Muscle of leg (tissue), 16 donors: ENCODE results near the gene MYBPC1. TPM values are rescaled to one million over a fixed set of nuclear protein-coding genes. Genes with fewer than 3 reads are reported as not detected.
"Not testable (repeated sequence)": the region's sequence is repeated elsewhere in the genome, so short reads cannot be mapped to it uniquely, and the experiment has no call there.

ENCODE experiments used
- DNase-seq: peaks from one replicate; pipeline ENCODE4 v3.0.0; 2013
- H3K27ac ChIP-seq: one replicate; pipeline ENCODE4 v1.5.1; 2013; ENCODE audit warnings: mild to moderate bottlenecking, low read length, control low read depth
- H3K27me3 ChIP-seq: one replicate; pipeline ENCODE4 v1.6.1; 2013; ENCODE audit warnings: low read length; ENCODE audit not compliant: control insufficient read depth, insufficient read depth
- H3K36me3 ChIP-seq: one replicate; pipeline ENCODE4 v1.6.1; 2013; ENCODE audit warnings: low read length; ENCODE audit not compliant: control insufficient read depth, insufficient read depth
- H3K4me1 ChIP-seq: one replicate; pipeline ENCODE4 v1.6.1; 2013; ENCODE audit warnings: low read length; ENCODE audit not compliant: control insufficient read depth, insufficient read depth
- H3K4me3 ChIP-seq: one replicate; pipeline ENCODE4 v1.5.1; 2013; ENCODE audit warnings: low read length, control low read depth
- H3K9me3 ChIP-seq: replicated peaks from 2 replicates; pipeline ENCODE4 v1.6.1; 2013; ENCODE audit warnings: low read depth, low read length; ENCODE audit not compliant: control insufficient read depth
- WGBS: methylation state at CpG from one replicate; pipeline ENCODE4 v1.1.5; 2013; ENCODE audit warnings: missing lambda C conversion rate; ENCODE audit not compliant: insufficient coverage; 5-methylcytosine and 5-hydroxymethylcytosine counted together
- long read RNA-seq, 11 donors: transcript quantifications; one replicate each; lab custom pipeline, GENCODE V29; 2026
- polyA plus RNA-seq, 8 donors: library from polyadenylated mRNA; unstranded; fragments of 120-200 nt; gene quantifications; one replicate each; pipeline versions ENCODE4 v1.2.1 to v1.2.3, GENCODE V29; 2013; ENCODE audit warnings: inconsistent platforms in 1 of 8, low replicate concordance in 1 of 8; ENCODE audit not compliant: insufficient read length in 8 of 8, insufficient read depth in 1 of 8
- total RNA-seq: library from RNA; stranded (reverse); fragments of 120-200 nt; gene quantifications from one replicate; pipeline ENCODE4 v1.2.4, GENCODE V29; 2013

MYBPC1 gene, protein sequence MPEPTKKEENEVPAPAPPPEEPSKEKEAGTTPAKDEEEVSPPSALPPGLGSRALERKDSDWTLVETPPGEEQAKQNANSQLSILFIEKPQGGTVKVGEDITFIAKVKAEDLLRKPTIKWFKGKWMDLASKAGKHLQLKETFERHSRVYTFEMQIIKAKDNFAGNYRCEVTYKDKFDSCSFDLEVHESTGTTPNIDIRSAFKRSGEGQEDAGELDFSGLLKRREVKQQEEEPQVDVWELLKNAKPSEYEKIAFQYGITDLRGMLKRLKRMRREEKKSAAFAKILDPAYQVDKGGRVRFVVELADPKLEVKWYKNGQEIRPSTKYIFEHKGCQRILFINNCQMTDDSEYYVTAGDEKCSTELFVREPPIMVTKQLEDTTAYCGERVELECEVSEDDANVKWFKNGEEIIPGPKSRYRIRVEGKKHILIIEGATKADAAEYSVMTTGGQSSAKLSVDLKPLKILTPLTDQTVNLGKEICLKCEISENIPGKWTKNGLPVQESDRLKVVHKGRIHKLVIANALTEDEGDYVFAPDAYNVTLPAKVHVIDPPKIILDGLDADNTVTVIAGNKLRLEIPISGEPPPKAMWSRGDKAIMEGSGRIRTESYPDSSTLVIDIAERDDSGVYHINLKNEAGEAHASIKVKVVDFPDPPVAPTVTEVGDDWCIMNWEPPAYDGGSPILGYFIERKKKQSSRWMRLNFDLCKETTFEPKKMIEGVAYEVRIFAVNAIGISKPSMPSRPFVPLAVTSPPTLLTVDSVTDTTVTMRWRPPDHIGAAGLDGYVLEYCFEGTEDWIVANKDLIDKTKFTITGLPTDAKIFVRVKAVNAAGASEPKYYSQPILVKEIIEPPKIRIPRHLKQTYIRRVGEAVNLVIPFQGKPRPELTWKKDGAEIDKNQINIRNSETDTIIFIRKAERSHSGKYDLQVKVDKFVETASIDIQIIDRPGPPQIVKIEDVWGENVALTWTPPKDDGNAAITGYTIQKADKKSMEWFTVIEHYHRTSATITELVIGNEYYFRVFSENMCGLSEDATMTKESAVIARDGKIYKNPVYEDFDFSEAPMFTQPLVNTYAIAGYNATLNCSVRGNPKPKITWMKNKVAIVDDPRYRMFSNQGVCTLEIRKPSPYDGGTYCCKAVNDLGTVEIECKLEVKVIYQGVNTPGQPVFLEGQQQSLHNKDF
- total RNA-seq: 2,328 TPM
- 1,000 to 10,000 TPM; 1,298 to 3,170 (median 2,070) TPM for polyA plus RNA-seq
- long read RNA-seq, donor 1, full-length matches to known transcripts: 9 of 477 reads
- long read RNA-seq, donor 1, partial matches to known transcripts: 328 of 477 reads
- long read RNA-seq, donor 1, other reads (novel, unspliced or antisense): 140 of 477 reads
- long read RNA-seq, donor 2, partial matches to known transcripts: 102 of 147 reads
- long read RNA-seq, donor 2, other reads (novel, unspliced or antisense): 38 of 147 reads
- long read RNA-seq, donor 3, full-length matches to known transcripts: 43 of 1,741 reads
- long read RNA-seq, donor 3, partial matches to known transcripts: 1,171 of 1,741 reads
- long read RNA-seq, donor 3, other reads (novel, unspliced or antisense): 527 of 1,741 reads
- long read RNA-seq, donor 4, transcript MYBPC1-223 (29 exons, 3,777 nt): minor isoform, 5 of 604 reads
- long read RNA-seq, donor 4, transcript MYBPC1-222 (7 exons, 583 nt): major isoform, 6 of 604 reads
- long read RNA-seq, donor 4, partial matches to known transcripts: 453 of 604 reads
- long read RNA-seq, donor 4, other reads (novel, unspliced or antisense): 136 of 604 reads
- long read RNA-seq, donor 5, full-length matches to known transcripts: 21 of 1,488 reads
- long read RNA-seq, donor 5, partial matches to known transcripts: 1,209 of 1,488 reads
- long read RNA-seq, donor 5, other reads (novel, unspliced or antisense): 258 of 1,488 reads
- long read RNA-seq, donor 6, full-length matches to known transcripts: 36 of 1,890 reads
- long read RNA-seq, donor 6, partial matches to known transcripts: 1,317 of 1,890 reads
- long read RNA-seq, donor 6, other reads (novel, unspliced or antisense): 537 of 1,890 reads
- long read RNA-seq, donor 7, full-length matches to known transcripts: 21 of 885 reads
- long read RNA-seq, donor 7, partial matches to known transcripts: 698 of 885 reads
- long read RNA-seq, donor 7, other reads (novel, unspliced or antisense): 166 of 885 reads
- long read RNA-seq, donor 8, transcript MYBPC1-223 (29 exons, 3,777 nt): major isoform, 14 of 640 reads
- long read RNA-seq, donor 8, partial matches to known transcripts: 568 of 640 reads
- long read RNA-seq, donor 8, other reads (novel, unspliced or antisense): 50 of 640 reads
- long read RNA-seq, donor 9, partial matches to known transcripts: 1,079 of 1,279 reads
- long read RNA-seq, donor 9, other reads (novel, unspliced or antisense): 191 of 1,279 reads
- long read RNA-seq, donor 10, full-length matches to known transcripts: 30 of 1,737 reads
- long read RNA-seq, donor 10, partial matches to known transcripts: 1,277 of 1,737 reads
- long read RNA-seq, donor 10, other reads (novel, unspliced or antisense): 430 of 1,737 reads
- long read RNA-seq, donor 11, full-length matches to known transcripts: 15 of 1,034 reads
- long read RNA-seq, donor 11, partial matches to known transcripts: 790 of 1,034 reads
- long read RNA-seq, donor 11, other reads (novel, unspliced or antisense): 229 of 1,034 reads

- peaks cover 6% of the 10 kb centered on the region for H3K4me1 ChIP-seq
- H3K27ac ChIP-seq: peak within 1 kb of the TSS; percentile 53
- H3K9me3 ChIP-seq: no peaks in the 10 kb centered on the region
- no peaks in the 10 kb centered on the region for H3K36me3 ChIP-seq
- peak within 1 kb of the TSS; percentile 41 for H3K4me3 ChIP-seq
- peak; percentile 80 for DNase-seq
- WGBS: 16% methylated on average over 3 of the region's 6 CpGs
- H3K27me3 ChIP-seq: no peaks in the 10 kb centered on the region
These were observed at the start of gene MYBPC1 for GRCh38 chr12:101594700-101595099. TSS of gene MYBPC1 (plus strand) at chr12:101594971. CDS start at chr12:101595071, 100 bp downstream.

GRCh38 chr12:101551362-101552114, 43.2 kb upstream of the MYBPC1 start:
- WGBS: 80% methylated on average over 3 of the region's 6 CpGs
- no peaks in the 10 kb centered on the region for H3K36me3 ChIP-seq
- peak overlapping the region; percentile 86 for H3K27ac ChIP-seq
- no peak for DNase-seq
- no peak overlapping the region for H3K4me3 ChIP-seq
- no peaks in the 10 kb centered on the region for H3K27me3 ChIP-seq
- no peaks in the 10 kb centered on the region for H3K9me3 ChIP-seq
- peaks cover 14% of the 10 kb centered on the region for H3K4me1 ChIP-seq

DNA sequence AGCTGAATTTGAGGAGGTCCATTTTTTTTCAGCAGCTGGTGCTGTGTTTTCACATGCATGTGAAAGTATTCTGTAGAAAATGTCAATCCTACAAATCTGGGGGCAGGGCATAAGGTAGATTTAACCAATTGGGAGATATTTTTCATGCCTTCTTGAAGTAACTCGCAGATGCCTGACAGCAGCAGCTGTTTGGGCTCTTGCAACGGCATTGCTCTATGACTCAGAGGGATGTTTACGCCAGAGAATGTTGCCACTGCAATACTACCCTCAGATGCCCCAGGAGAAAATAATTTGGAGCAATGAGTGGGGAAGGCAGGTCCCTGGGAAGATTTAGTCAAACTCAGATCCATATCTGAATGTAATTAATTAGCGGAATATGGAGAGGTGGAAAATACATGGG, 42.5 kb upstream of the MYBPC1 start:
- H3K27ac ChIP-seq: peak overlapping the region; percentile 86
- no CpG with 5 or more reads among the region's 4 CpGs for WGBS
- no peaks in the 10 kb centered on the region for H3K27me3 ChIP-seq
- H3K9me3 ChIP-seq: no peaks in the 10 kb centered on the region
- DNase-seq: peak; percentile 92
- no peaks in the 10 kb centered on the region for H3K36me3 ChIP-seq
- H3K4me3 ChIP-seq: no peak overlapping the region
- H3K4me1 ChIP-seq: peaks cover 14% of the 10 kb centered on the region

DNA sequence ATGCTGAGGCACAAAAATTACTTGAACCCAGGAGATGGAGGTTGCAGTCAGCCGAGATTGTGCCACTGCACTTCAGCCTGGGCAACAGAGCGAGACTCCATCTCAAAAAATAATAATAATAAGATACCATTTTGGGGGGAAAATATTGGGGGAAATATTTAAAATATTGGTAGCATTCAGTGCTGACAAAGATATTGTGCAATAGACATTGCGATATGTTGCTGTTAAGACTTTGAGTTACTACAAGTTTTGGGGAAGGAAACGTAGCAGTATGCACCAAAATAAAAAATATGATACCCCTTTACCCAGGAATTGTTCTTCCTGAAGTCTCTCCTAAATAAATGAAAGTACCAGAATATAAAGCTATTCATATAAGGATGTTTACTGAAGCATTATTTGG, 37.7 kb upstream of the MYBPC1 start:
- H3K36me3 ChIP-seq: no peaks in the 10 kb centered on the region
- no peak overlapping the region for H3K27ac ChIP-seq
- H3K9me3 ChIP-seq: no peaks in the 10 kb centered on the region
- no peak overlapping the region for H3K4me3 ChIP-seq
- no CpG with 5 or more reads among the region's 4 CpGs for WGBS
- no peaks in the 10 kb centered on the region for H3K27me3 ChIP-seq
- DNase-seq: no peak
- H3K4me1 ChIP-seq: peaks cover 7% of the 10 kb centered on the region

DNA sequence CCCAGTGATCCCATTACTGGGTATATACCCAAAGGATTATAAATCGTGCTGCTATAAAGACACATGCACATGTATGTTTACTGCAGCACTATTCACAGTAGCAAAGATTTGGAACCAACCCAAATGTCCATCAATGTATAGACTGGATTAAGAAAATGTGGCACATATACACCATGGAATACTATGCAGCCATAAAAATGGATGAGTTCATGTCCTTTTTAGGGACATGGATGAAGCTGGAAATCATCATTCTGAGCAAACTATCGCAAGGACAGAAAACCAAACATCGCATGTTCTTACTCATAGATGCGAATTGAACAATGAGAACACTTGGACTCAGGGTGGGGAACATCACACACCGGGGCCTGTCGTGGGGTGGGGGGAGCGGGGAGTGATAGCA, 36.0 kb upstream of the MYBPC1 start:
- H3K9me3 ChIP-seq, H3K27ac ChIP-seq, H3K4me3 ChIP-seq, H3K27me3 ChIP-seq, H3K4me1 ChIP-seq, DNase-seq, H3K36me3 ChIP-seq: not testable (repeated sequence)
- 100% methylated on average over 3 of the region's 7 CpGs for WGBS

- Histone ChIP-seq H3K4me1 (peaks cover 4% of the 10 kb centered on the region), H3K4me3 (no peak overlapping the region), H3K27me3 (no peaks in the 10 kb centered on the region), H3K36me3 (no peaks in the 10 kb centered on the region), H3K27ac (no peak overlapping the region), H3K9me3 (no peaks in the 10 kb centered on the region)
- 71% methylated on average over 1 of the region's 1 CpG for WGBS
- no peak for DNase-seq
These were observed 31.6 kb upstream of the MYBPC1 start for GRCh38 chr12:101563212-101563611.

GRCh38 chr12:101564912-101565311, 29.9 kb upstream of the MYBPC1 start:
- peaks cover 8% of the 10 kb centered on the region for H3K4me1 ChIP-seq
- no peak overlapping the region for H3K27ac ChIP-seq
- no peak overlapping the region for H3K4me3 ChIP-seq
- DNase-seq: no peak
- no peaks in the 10 kb centered on the region for H3K9me3 ChIP-seq
- no CpG with 5 or more reads among the region's 2 CpGs for WGBS
- no peaks in the 10 kb centered on the region for H3K36me3 ChIP-seq
- no peaks in the 10 kb centered on the region for H3K27me3 ChIP-seq
